Endothelial cell (in vitro differentiated cells): Measurements from ENCODE around the gene ZNRF3. TPM values are rescaled to one million over a fixed set of nuclear protein-coding genes. Genes with fewer than 3 reads are reported as not detected.
A peak's percentile ranks its signal among the peaks of the same experiment; 100 is the strongest.

Experiments used
- DNase-seq: peaks from one replicate; pipeline ENCODE4 v3.0.0; 2021; ENCODE audit warnings: low spot score
- H3K27ac Mint-ChIP-seq: one replicate; pipeline ENCODE4 v1.8.0; 2021; ENCODE audit warnings: mixed read lengths, inconsistent platforms; ENCODE audit not compliant: unreplicated experiment
- H3K27me3 Mint-ChIP-seq: one replicate; pipeline ENCODE4 v1.8.0; 2021; ENCODE audit warnings: mild to moderate bottlenecking, moderate library complexity, mixed read lengths, inconsistent platforms; ENCODE audit not compliant: unreplicated experiment
- H3K36me3 Mint-ChIP-seq: one replicate; pipeline ENCODE4 v1.8.0; 2021; ENCODE audit warnings: mild to moderate bottlenecking, low read depth, mixed read lengths, inconsistent platforms; ENCODE audit not compliant: unreplicated experiment
- H3K4me1 Mint-ChIP-seq: one replicate; pipeline ENCODE4 v1.8.0; 2021; ENCODE audit warnings: mild to moderate bottlenecking, mixed read lengths, inconsistent platforms; ENCODE audit not compliant: unreplicated experiment
- H3K4me3 Mint-ChIP-seq: one replicate; pipeline ENCODE4 v1.8.0; 2021; ENCODE audit warnings: mild to moderate bottlenecking, mixed read lengths, inconsistent platforms; ENCODE audit not compliant: unreplicated experiment
- H3K9me3 Mint-ChIP-seq: one replicate; pipeline ENCODE4 v1.8.0; 2021; ENCODE audit warnings: mixed read lengths, inconsistent platforms; ENCODE audit not compliant: unreplicated experiment
- CTCF ChIP-seq: fragments of 200-600 bp; sonication (generic); IDR thresholded peaks from one replicate; pipeline ENCODE4 v1.5.0; 2021; ENCODE audit warnings: antibody characterized with exemption; ENCODE audit not compliant: unreplicated experiment
- total RNA-seq: library from RNA; stranded (reverse); fragmentation: NEBNext Ultra II Directional; extraction: Animal tissue kit (Norgen Biotek cat#: 25700); gene quantifications from one replicate; pipeline ENCODE4 v1.2.1, GENCODE V29; 2021; ENCODE audit not compliant: unreplicated experiment

ZNRF3 gene
- total RNA-seq, 1 donor from 2014 or later: 3.3 TPM

GRCh38 chr22:28910569-28911303, 27.4 kb downstream of the ZNRF3 start:
- Mint-ChIP-seq H3K4me1 (no peaks in the 10 kb centered on the region), H3K36me3 (no peaks in the 10 kb centered on the region), H3K27me3 (no peaks in the 10 kb centered on the region), H3K27ac (no peak overlapping the region), H3K4me3 (no peak overlapping the region), H3K9me3 (no peaks in the 10 kb centered on the region)
- no peak for DNase-seq
- no peak for TF ChIP-seq CTCF

GRCh38 chr22:28911304-28911690, 27.9 kb downstream of the ZNRF3 start:
- no peak for DNase-seq
- Mint-ChIP-seq H3K4me1 (no peaks in the 10 kb centered on the region), H3K36me3 (no peaks in the 10 kb centered on the region), H3K27me3 (no peaks in the 10 kb centered on the region), H3K27ac (no peak overlapping the region), H3K4me3 (no peak overlapping the region), H3K9me3 (no peaks in the 10 kb centered on the region)
- TF ChIP-seq CTCF: no peak

GRCh38 chr22:28911777-28912669, 28.7 kb downstream of the ZNRF3 start:
- no peaks in the 10 kb centered on the region for H3K4me1 Mint-ChIP-seq
- TF ChIP-seq CTCF: no peak
- no peak for DNase-seq
- H3K36me3 Mint-ChIP-seq: no peaks in the 10 kb centered on the region
- H3K27ac Mint-ChIP-seq: peak overlapping the region; percentile 57
- no peaks in the 10 kb centered on the region for H3K9me3 Mint-ChIP-seq
- no peaks in the 10 kb centered on the region for H3K27me3 Mint-ChIP-seq
- H3K4me3 Mint-ChIP-seq: no peak overlapping the region

- Mint-ChIP-seq H3K9me3 (no peaks in the 10 kb centered on the region), H3K4me3 (no peak overlapping the region), H3K36me3 (no peaks in the 10 kb centered on the region), H3K27me3 (no peaks in the 10 kb centered on the region), H3K27ac (no peak overlapping the region), H3K4me1 (peaks cover 9% of the 10 kb centered on the region)
- no peak for TF ChIP-seq CTCF
- no peak for DNase-seq
Observed at GRCh38 chr22:28914201-28914600, 30.8 kb downstream of the ZNRF3 start.

- no peak overlapping the region for H3K27ac Mint-ChIP-seq
- H3K4me1 Mint-ChIP-seq: peaks cover 10% of the 10 kb centered on the region
- H3K9me3 Mint-ChIP-seq: no peaks in the 10 kb centered on the region
- no peaks in the 10 kb centered on the region for H3K36me3 Mint-ChIP-seq
- H3K4me3 Mint-ChIP-seq: no peak overlapping the region
- TF ChIP-seq CTCF: no peak
- no peaks in the 10 kb centered on the region for H3K27me3 Mint-ChIP-seq
- DNase-seq: no peak
Observed at GRCh38 chr22:28915969-28916368, 32.6 kb downstream of the ZNRF3 start.
